Stimulated activated CD8-positive, alpha-beta memory T cell treated with anti-CD3 and anti-CD28 coated beads, Interleukin-12 subunit alpha, Interleukin-12 subunit beta, amount 100 ng/mL, for 24 hours (primary cell): ENCODE results near the gene WNT4.

Experiments
- DNase-seq: peaks from one replicate; pipeline ENCODE4 v3.0.0-alpha.2; 2020; ENCODE audit errors: extremely low read depth

Gene WNT4

GRCh38 chr1:22143065-22144033 lies at the start of gene WNT4:
Gene WNT4 (minus strand): TSS chr1:22143097. CDS start chr1:22142922, 175 bp downstream.
- no peak for DNase-seq

GRCh38 chr1:22190731-22191130 lies 47.8 kb upstream of the WNT4 start:
- DNase-seq, result no peak

- DNase-seq, result no peak
Measured at GRCh38 chr1:22190251-22190650, 47.4 kb upstream of the WNT4 start.

- no peak for DNase-seq
Measured at GRCh38 chr1:22189619-22190018, 46.7 kb upstream of the WNT4 start.

GRCh38 chr1:22188914-22189313 lies 46.0 kb upstream of the WNT4 start:
- no peak for DNase-seq

GRCh38 chr1:22188436-22188835 lies 45.5 kb upstream of the WNT4 start:
- DNase-seq, result no peak

GRCh38 chr1:22186311-22186710 lies 43.4 kb upstream of the WNT4 start:
- DNase-seq, result no peak

GRCh38 chr1:22184892-22185612 lies 42.2 kb upstream of the WNT4 start:
- no peak for DNase-seq

GRCh38 chr1:22184454-22184853 lies 41.6 kb upstream of the WNT4 start:
- DNase-seq, result no peak

GRCh38 chr1:22182715-22183114 lies 39.8 kb upstream of the WNT4 start:
- no peak for DNase-seq

- no peak for DNase-seq
Measured at GRCh38 chr1:22179197-22179803, 36.4 kb upstream of the WNT4 start.

- no peak for DNase-seq
Measured at GRCh38 chr1:22177354-22178003, 34.6 kb upstream of the WNT4 start.

GRCh38 chr1:22176258-22176657 lies 33.4 kb upstream of the WNT4 start:
- no peak for DNase-seq

GRCh38 chr1:22174446-22175220 lies 31.7 kb upstream of the WNT4 start:
- no peak for DNase-seq

GRCh38 chr1:22171951-22172715 lies 29.2 kb upstream of the WNT4 start:
- no peak for DNase-seq

- DNase-seq, result no peak
Measured at GRCh38 chr1:22169816-22170215, 26.9 kb upstream of the WNT4 start.

GRCh38 chr1:22168412-22168973 lies 25.6 kb upstream of the WNT4 start:
- no peak for DNase-seq

- DNase-seq, result no peak
Measured at GRCh38 chr1:22166439-22166838, 23.5 kb upstream of the WNT4 start.

- no peak for DNase-seq
Measured at GRCh38 chr1:22164841-22165808, 22.2 kb upstream of the WNT4 start.
